Activated T-cell treated with anti-CD3 and anti-CD28 coated beads for 1 hour (primary cell): Measurements from ENCODE around the gene TRAF1.

Experiments
- DNase-seq: peaks from one replicate; pipeline ENCODE4 v3.0.0-alpha.2; 2020; ENCODE audit warnings: low read depth

The TRAF1 gene

DNA sequence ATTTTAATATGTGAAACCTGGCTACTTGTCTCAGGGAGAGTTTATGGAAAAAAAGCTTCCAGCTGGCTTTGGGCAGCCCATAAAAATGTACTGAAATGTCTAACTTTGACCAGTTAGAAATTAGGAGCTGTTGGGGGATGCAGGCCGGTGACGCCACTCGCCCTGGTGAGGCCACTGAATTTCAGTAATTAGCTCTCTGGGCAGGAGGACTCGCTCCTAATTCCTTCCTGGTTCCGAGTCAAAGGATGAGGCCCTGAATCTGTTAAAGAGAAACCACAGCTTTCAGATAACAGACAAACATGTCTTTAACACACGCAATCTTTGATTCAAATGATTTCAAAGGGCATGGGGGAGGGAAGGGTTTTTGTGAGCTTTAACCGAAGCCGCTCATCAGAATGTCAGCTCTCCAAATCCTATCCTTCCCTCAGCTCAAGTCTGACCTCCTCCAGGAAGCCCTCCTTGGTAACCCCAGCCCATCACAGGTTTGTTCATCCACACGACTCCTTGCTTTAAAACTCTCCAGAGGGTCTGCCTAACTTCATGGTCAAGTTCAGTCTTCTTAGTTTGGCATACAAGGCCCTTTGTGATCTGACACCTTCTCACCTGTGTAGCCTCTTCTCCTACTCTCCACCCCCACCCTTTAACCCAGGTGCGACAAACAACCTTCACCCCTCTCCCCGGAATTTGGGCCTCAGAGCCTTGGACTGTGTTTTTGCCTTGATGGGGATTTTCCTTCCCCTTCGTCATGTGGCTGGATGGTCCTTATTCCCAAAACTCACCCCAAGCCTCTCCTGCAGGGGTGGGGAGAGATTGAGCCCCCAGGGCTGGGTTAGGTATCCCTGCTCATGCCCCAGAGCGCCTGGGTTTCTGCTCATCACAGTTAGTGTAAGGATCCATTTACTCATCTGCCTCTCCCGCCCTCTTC, 36.0 kb downstream of the TRAF1 start:
- peak; percentile 11 for DNase-seq

DNA sequence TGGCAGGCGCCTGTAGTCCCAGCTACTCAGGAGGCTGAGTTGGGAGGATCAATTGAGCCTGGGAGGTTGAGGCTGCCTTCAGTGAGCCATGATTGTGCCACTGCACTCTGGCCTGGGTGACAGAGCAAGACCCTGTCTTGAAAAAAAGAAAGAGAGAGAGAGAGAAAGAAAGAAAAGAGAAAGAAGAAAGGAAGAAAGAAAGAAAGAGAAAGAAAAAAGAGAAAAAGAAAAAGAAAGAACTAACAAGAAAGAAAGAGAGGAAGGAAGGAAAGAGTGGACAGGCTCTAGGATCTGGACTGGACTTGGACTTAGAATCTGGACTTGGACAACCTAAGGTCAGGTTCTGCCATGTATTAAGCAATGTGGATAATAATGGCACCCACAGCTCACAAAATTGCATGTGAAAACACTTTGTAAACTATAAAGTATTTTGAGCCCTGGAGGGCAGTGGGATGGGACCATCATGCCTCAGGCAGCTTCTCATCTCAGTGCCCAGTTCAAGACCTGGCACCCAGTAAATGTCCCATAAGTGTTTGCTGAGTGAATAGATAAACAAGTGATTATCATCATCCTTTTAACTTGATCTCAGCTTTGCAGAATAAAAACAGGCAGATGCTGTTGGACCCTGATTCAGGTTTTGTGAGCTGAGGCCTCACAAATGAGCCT, 36.9 kb downstream of the TRAF1 start:
- DNase-seq: no peak

DNA sequence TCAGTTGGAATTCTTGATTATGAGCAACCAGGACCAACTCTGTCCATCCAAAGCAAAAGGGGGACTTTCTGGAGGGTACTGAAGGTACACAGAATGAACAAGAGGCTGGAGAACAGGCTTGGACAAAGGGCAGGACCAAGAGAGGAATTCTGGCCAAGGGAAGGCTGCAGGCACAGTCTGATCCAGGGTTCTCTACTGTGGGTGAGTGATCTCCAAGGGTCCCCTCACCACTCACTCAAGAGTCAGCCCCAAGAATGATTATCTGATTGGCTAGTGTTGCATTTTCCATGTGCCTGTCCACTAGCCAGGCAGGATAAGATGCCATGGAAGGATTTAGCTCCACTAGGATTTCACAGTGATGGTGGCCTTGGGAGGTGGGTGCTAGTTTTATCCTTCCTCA, 38.0 kb downstream of the TRAF1 start:
- no peak for DNase-seq

DNA sequence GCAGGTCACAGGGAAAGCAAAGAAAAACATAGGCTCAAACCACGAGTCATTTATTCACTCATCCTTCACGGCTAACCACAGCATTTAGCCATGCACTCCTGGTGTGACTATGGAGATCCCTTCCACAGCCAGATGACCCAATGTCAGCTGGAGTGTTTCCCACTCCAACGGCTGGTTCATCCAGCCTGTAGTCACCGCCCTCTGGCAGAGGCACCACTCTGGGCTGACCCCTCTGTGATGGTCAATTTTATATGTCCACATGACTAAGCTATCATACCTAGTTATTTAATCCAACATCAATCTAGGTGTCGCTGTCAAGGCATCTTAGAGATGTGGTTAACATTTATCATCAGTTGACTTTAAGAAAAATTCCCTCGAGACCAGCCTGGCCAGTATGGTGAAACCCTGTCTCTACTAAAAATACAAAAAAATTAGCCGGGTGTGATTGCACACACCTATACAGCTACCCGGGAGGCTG, 40.1 kb downstream of the TRAF1 start:
- DNase-seq: no peak

DNA sequence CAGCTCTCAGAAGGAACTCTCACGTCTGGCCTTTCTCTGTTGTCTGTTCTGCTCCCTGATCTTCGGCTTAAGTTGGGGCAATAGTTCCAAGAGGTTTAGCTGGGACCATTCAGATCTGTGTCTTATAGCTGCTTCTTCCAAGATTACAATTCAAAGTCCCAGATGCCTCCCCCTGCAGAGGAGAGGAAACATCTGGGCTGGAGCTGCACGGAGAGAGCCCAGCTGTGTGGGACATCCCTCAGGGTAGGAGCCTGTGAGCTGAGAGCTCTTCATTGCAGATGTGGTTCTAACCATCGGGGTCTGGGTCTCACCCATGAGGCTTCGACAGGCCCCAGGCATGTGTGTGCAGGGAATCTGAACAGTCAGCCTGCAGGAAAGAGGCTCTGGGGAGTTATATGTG, 40.6 kb downstream of the TRAF1 start:
- no peak for DNase-seq

DNA sequence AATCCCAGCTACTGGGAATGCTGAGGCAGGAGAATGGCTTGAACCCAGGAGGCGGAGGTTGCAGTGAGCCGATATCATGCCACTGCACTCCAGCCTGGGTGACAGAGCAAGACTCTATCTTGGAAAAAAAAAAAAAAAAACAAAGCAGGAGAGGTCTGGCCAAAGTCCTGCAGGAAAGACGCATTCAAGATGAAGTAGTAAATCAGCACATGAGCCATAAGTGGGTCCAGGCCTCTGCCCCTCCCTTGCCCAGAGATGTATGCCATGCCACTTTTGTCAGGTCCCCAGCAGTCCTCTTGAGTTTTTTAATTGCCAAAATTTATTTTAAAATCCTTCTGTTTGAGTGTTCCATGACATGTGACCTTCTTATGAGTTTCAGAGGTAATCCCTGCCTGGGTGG, 41.1 kb downstream of the TRAF1 start:
- no peak for DNase-seq

DNA sequence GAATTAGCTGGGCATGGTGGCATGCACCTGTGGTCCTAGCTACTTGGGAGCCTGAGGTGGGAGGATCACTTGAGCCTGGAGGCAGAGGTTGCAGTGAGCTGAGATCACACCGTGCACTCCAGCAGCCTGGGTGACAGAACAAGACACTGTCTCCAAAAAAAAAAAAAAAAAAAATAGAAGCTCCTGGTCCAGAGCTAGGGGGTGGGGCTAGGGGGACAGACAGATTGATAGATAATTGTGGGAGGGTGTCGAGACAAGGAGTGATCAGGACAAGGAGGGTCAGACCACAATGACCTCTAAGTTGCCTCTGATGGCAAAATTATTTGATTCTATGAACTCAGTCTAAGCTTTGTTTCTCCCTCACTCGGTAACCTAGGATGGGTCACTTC, 43.0 kb downstream of the TRAF1 start:
- DNase-seq: no peak

DNA sequence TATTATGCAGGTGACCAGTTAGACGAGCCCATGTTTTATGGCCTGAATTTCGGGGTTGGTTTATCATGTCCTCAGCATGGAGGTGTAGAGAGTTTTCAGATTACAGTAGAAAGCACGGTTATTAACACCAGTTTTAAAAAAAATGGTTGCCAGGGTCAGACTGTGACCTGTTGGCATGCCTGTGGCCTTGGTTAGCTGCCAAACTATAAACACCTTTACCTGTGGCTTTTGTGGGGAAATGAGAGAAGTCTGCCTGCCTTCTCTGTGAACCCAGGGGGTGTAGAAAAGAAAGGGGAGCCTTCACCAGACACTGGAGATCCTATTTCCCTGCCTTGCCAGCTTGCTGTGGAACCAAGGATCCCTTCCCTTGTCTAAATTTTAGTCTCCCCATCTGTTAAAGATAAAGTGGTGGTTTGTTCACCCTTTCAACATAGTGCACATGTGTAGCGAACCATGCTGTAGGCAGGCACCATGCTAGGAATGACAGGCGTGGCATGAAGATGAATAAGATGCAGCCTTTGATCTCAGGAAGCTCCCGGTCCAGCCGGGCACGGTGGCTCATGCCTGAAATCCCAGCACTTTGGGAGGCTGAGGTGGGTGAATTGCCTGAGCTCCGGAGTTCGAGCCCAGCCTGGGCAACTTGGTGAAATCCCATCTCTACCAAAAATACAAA, 43.5 kb downstream of the TRAF1 start:
- DNase-seq: no peak

DNA sequence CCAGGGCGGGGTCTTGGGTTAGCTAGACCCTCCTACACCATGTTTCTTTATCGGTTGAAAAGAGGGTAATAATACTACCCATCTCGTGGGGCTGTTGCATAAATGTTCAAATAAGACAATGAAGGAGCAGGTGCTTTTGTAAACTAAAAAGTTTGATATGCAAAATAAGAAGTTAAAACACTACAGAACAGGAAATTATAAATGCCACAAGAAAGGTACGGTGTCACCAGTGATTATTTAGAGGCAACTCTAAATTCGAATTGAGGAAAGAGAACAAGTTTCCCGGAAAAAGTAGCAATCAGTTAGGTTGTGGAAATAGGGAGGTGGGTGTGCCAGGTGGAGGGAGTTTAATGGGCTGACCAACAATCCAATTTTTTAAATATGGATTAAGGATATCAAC, 47.1 kb downstream of the TRAF1 start:
- no peak for DNase-seq

DNA sequence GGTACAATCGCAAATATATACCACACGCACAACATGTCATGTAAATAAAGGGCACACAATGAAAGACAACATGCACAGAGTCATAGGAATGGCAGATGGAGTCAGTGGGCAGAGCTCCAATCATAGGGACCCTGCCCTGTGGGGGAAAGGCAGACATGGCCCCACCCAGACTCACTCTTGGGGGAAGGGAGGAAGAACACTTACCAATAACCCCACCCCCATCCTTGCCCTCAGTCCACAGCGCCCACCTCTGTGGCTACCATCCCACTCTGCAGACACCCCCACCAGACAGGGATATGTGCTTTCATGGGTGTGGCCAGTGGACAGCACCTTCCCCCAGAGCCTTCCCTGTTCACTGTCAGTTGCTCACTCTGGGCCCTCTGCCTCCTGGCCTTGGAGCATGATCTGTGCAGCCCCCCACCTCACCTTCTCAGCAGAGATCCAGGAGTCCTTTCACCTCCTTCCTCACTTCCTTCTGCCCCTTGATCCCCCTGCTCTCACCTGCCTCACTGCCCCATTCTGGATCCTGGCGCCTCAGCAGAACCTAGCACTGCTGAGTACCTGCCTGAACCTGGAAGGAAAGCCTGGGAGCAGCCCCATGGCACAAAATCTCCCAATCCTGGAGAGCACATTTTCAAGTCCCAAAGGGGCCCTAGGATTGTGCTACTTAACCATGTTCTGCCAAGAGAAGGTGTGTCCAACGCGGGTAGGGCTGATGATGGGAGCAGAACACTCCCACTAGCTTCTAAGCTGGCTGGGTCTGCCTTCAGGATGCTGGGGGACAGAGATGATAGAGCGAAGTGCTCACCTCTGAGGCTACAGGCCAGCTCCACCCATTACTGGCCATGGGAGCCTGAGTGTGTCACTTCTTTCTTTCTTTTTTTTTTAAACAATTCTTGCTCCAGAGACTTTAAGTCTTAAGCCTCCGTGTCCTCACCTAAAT, 48.1 kb downstream of the TRAF1 start:
- DNase-seq: no peak

DNA sequence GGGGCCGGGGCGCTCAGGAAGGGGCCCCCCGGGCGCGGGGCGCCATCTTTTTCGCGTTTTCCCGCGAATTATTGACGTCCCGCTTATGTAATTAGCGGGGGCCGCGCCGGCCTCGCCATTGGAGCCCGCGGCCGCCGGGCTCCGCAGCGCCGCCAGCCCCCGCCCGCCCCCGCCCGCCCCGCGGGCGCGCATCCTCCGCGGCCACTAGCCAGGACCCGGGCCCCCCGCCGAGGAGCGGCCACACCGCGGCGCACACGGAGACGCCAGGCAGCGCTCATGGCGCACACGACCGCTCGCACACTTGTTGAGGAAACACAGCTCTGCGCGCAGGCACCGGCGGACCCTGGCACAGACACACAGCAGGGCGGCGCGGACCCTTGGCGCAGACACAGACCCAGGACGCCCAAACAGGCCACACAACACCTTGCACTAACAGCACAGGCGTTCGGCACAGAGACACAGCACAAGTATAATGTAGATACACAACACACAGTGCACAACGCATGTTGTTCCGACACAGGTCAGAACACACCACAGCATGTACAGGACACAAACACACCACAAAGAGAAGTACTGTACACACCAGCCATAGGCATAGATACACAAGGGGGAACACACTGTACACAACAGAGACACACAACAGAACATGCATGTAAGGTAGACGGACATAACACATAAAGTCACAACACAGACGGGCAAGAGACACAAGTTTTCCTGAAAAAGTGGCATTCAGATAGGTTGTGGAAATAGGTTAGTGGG, 49.1 kb downstream of the TRAF1 start:
- peak; percentile 45 for DNase-seq

DNA sequence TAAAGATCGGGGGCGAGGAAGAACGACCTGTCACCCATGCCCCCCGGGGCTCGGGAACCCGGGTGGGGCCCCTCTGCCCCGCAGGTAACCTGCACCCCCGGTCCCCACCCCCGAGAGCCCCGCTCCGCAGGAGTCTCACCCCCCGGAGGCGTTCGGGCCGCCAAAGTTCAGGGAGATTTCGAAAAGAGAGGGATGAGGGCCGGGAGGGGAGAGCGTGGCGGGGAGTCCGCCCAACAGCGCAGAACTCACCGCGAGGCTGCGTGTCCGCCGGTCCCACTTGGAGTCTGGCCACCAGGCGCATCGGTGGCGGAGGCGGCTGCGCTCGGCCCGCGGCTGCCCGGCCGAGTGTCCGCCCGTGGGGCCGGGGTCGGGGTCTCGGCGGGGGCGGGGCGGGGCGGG, 49.8 kb downstream of the TRAF1 start, which contains the start of gene PHF19:
PHF19 (minus strand) TSS at position 347 of the 399 bp plus-strand sequence. CDS start 2,447 bp downstream, outside the sequence.
- peak; percentile 35 for DNase-seq

DNA sequence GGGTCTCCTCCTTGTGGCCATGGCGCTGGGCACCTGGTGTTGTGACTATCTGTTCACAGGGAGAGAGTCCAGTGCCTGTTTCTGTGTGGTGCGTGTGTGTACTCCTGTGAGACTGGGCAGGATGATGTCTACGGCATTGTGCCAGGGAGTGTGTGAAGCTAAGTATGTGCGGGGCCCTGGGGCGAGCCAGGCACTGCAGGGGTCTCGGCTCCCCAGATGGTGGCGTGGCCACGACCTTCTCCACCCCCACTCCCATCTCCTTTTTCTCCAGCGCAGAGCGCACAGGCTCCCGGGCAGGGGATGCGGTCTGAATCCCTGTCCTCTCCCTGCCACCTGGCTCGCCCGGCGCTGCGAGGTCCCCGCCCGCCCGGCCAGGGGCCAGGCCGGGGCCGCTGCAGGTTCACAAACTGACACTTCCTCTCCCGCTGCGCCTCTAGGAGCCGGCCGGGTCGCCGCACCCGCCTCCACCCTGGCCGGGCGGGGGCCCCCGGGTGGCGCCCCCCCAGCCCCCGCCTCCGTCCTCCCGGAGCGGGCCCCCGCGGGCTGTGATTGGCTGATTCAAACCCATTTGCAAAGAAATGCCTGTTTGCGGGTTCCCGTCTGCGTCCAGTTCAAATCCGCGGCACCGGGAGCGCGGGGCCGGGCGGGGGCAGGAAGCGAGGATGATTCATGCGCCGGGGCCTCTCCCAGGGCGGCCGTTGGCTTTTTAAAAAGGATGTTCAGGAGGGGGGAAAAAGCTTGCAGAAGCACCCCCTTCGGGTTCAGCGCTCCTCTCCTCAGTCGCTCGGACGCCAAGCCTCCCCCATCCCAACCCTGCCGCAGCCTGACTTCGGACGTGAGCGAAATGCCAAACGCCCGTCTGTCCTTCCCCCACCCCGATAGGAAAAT, 50.4 kb downstream of the TRAF1 start:
- DNase-seq: peak; percentile 69

DNA sequence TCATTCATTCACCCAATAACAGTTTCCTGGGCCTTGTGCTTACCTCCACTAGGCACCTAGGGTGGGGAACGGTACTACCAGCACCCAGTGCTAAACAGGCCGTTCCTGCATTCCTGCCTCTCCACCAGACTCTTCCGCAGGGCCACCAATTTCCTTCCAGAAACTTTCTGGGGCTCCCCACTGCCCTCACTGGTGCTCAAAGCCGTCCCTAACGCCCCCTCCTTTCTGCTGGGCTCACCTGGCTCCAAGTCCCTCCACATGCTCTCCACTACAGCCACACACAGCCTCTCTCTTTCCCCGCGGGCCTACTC, 51.0 kb downstream of the TRAF1 start:
- no peak for DNase-seq

DNA sequence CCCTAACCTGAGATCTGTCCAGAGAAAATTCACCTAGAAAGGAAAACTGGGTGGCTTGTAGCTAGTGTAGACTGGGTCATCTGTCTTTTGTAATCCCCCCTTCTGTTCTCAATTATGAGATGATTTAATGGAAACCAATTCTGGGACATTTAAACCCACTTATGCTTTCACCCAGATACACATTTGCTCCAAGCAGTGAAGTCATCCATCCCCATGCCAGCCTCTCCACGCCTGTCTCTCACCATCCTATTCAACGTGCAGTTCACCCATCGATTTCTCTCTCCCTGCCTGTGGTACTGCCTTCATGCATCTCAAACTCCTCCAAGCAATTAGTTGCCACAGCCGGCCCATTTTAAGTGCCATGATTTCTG, 51.4 kb downstream of the TRAF1 start:
- no peak for DNase-seq

DNA sequence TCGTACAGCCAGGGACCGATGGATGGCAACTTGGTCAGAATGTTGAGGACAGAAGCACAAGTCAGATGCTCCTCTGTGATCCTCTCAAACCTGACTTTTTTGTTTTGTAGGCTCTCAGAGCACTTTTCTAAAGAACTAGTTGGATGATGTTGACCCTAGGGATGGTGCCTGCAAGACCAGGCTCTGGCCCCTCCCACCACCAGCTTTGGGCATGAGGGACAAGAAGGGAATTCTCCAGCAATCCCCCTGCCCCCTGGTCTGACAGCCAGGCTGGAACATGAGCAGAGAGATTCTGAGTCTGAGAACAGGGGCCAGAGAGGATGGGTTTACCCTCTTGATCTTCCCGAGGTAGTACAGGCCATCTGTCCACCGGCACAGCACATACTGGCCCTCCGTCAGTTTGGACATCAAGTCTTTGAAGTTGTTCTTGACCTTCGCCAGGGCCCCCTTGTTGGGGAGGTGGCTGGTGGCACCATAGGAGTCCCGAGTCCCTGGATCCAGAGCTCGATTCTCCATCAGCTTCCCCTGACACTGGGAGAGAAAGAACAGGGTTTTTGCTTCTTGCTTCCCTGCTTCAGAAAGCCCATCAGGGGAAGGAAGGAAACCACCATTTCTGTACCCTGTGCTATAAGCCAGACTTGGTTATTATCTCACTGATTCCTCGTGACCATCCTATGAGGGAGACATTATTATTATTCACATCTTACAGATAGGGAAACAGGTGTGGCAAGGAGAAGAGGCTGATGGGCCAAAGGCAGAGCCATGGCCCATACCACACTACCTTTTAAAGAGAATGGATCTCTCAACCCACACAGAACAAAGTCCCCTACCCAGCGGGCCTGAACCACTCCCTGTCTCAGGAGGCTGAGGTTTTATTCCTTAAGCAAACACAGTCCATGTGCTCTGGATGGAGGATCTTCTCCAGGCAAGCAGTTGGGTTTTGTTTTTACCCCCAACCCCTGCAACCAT, 52.1 kb downstream of the TRAF1 start:
- DNase-seq: no peak

DNA sequence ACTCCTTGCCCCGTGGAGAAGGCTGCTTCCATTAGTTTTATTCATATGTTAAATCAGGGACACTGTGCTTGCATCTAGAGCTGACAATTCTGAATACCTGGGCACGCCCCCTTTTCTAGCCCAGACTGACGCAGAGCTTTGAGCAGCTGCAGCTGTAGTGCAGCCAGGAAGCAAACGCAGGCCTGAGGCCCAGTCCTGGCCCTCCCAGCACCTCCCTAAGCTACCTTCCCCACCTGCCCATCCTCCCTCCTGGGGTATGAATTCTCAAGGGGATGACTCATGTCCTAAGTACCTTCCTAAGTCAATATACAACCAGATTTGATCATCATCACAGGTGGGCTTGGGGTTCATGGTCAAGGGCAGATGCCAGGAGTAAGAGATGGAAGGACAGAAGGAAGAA, 53.1 kb downstream of the TRAF1 start:
- no peak for DNase-seq

DNA sequence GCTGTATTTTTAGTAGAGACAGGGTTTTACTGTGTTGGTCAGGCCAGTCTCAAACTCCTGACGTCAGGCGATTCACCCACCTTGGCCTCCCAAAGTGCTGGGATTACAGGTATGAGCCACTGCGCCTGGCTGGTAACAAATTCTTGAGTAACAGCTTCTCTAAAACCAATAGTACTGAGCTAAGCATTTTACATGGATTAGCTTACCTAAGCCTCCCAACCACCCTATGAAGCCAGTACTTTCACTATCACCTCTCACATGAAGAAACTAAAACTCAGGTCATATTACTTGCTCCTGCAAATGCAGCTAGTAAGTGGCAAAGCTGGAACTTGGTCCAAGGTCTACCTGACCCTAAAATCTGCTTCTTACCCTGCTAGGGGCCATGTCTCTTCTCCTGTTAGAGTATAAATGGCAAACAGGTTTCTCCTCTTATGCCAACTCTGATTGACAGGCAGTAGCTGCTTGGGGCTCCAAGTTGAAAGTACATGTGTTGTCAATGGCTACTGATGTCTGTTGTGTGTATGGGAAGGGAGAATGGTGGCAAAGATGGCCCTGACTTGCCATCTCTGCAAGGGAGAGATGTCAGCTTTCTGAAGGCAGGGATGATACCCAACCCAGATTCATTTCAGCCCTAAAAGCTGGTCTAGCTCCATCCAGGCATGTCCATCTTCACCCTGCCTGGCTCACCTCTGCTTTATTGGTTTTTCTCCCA, 53.6 kb downstream of the TRAF1 start:
- DNase-seq: no peak
